Embryonic facial prominence (tissue), 1 donor: ENCODE results near the gene FHIT.

Source experiments
- DNase-seq: peaks from one replicate; pipeline ENCODE4 v3.0.0-alpha.2; 2016; ENCODE audit errors: extremely low spot score

Gene FHIT

DNA sequence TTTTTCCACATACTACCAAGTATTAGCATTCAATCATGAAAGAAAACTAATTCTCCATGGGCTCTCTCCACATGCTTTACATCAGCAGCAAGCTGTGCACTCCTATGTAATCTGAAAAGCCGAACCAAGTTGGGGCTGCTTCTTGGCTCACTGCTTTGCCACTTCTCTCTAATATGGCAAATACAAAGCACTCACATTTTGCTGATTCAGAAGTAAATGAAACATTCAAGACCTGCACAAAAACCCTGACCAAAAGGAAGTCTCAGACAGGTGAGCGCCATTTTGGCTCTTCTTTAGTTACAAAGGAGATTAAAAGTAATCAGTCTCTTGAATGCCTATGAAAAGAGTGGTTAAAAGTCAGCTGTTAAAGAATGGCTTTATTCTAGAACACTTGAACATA, 915.2 kb downstream of the FHIT start:
- no peak for DNase-seq

DNA sequence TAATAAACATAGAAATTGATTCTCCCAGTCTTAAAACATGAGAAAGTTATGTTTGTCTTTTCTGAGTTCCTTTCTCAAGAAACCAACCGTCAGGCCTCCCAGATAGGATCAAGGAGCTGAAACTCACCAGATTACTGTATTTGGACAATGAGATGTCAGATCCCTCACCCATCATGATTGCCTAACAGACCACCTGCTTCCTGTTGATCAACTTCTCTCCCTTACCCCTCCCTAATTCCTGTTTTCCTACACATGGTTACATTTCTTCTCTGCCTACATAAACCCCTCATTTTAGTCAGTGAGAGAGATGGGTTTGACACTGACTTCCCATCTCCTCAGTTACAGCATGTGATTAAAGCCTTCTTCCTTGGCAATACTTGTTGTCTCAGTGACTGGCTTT, 917.5 kb downstream of the FHIT start:
- DNase-seq: no peak

DNA sequence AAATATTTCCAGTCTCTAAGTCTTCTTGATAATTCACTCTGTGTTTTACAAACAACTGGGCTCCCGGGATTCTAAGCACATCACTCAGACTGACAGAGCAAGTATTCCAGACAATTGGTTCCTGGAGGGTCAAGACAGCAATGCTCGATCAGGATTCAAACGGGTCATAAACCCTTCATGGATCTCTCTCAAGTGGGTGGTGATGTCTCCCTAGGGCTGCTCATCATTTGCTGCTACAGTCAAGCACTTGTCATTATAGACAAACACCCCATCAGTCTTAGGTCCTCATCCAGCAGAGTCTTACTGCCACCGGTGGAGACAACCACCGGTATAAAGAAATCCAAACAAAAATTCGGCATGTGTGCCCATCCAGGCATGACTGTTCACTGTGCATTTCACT, 921.1 kb downstream of the FHIT start:
- no peak for DNase-seq

GRCh38 chr3:60325610-60326170, 925.6 kb downstream of the FHIT start:
- no peak for DNase-seq

DNA sequence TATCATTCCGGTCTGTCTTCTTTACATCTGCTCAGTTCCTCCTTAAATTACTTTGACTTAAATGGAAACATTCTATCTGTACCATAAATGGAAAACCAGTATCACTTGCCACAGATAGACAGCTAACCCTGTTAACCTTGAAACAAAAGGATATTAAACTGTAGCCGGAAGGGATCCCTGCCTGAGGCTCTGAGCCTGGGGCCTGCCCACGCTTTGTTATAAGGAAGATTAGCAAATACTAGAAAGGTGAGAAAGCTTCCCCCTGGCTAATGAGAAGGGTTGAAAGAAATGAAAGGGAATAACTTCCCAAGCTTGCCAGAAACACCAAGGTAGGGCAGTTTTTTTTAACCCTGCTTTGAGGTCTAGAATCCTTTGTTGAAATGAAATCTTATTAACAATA, 927.6 kb downstream of the FHIT start:
- no peak for DNase-seq

DNA sequence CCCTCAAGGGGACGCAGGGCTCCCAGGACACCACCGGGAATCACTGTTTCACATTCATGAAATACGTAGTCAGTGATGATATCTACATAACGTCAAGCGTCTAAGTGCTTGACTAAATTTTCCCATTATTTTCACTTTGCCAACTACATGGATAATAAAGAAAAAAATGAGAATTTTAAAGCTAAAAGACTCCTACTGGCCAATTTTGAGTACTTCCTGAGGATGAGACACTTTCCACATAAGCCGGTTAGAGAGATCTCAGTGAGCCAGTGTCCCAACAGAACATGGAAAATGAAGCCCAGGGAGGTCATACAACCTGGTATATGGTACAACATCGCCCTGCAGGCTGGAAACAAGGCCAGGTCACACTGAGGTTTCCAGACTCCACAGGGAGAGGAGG, 928.1 kb downstream of the FHIT start:
- no peak for DNase-seq

GRCh38 chr3:60322298-60322856, 928.9 kb downstream of the FHIT start:
- no peak for DNase-seq

DNA sequence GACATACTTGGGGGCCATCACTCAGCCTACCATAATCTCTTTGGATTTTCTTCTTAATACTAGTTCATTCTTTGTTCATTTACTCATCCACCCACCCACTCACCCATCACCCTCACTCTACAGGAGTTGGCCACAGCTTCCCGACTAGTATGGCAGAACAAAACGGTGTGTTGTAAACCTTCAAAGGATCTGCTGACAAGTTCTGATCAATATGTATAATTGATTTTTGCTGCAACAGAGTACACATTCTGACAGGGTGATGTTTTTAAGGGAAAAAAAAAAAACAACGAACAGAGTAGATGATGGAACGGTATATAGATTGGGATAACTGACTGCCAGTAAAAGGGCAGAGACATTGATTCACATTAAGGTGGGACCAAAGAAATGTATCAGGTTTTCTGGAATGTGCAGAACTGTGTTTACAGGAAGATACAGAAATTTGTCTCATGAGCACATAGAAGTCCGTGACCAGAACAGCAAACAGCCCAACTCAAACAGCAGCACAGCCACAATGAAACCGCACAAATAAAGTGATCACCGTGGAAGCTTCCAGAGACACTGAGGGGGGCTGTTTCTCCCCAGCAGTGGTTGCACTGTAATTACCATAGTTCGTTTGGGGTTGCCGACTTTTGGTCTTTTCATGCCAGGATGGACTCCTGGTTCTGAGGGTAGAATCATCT, 931.9 kb downstream of the FHIT start:
- no peak for DNase-seq

- DNase-seq: no peak
Measured at GRCh38 chr3:60316121-60316797, 935.0 kb downstream of the FHIT start.

GRCh38 chr3:60313951-60314461, 937.2 kb downstream of the FHIT start:
- DNase-seq: no peak

DNA sequence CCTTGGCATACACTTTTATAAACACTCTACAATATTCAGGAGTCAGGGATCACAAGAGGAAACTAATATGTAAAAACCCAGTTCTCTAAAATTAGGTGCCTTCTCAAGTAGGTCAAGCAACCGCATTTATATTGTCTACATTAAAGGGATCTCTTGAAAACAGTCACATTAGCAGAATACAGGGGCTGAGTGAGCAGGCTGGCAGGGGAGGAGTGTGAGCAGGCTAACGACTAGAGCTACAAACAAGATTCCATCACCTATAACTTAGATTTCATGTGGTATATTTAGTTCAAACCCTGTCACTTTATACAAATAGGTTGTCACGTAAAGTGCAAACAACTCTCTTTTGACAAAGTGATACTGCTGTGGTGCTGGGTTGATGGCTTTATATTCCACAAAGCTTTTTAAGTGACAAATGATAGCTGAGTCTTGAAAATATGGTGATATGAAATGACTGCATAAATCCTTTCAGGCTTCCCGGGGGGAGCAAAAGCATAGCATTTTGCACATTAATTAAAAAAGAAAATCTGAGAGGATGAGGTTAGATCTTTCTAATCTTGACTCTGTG, 937.9 kb downstream of the FHIT start:
- no peak for DNase-seq

DNA sequence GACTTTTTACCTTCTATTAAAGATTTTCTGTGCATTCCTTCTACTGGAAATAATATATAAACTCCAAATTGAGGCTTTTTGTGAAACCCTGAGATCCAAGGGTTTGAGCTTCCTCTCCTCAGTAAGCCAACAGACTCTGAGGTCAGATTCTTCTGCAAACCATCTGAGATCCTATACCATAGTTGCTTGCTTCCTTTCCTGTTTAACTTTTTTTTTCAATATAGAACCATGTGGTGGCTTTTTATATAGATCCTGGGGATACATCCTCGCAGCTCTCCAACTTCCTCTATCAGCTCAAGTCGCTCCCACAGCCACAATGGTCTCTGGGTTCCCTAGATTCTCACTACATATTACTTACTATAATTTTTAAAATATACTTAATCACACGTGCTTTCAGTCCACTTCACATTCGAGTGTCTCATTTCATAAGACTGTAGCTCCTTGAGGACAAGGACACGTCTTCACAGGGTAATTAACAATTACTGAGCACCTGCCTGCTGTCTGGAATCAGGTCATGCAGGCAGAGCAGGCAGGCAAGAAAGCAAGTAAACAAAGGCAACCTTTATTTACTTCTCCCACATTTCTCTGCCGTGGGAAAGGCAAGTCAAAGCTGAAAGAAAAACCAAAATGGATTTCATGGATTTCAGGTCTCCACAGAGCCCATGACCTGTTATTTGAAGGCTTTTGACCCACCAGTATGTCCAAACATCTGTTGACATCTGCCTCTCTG, 941.5 kb downstream of the FHIT start:
- DNase-seq: no peak

DNA sequence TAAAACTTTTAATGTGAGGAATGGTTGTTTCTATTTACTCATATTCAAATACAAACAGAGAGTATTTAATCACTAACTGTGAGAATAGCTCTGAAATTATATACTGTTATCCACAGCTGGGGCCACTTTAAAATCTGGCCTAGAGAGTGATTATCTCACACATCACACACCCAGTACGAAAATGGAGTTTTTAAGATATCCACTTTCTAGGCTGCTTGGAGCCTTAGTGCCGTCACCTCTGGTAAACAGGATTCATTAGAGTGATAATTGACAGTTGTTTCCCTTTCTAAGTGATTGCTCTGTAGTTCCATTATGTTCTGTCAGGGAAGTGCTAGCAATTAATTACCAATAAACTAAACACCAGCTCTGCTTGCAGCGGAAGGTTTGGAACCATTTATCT, 942.4 kb downstream of the FHIT start:
- no peak for DNase-seq

GRCh38 chr3:60307562-60308199, 943.6 kb downstream of the FHIT start:
- no peak for DNase-seq

DNA sequence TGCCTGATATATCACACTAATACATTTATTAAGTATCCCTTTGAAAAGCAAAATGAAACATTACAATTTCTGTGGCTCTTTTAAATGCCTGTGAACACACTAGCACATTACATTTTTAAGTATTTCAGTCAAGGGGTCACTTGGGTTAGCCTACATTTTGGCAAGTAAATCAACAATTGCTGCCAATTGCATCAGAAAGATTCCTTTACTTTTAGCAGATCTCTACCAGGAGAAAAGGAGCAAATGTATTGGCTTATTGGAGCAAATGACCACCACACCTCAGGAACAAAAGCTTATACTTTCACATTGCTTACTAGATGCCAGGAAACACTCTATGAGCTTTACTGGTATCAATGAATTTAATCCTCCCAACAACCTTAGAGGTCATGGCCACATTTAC, 947.1 kb downstream of the FHIT start:
- DNase-seq: no peak

DNA sequence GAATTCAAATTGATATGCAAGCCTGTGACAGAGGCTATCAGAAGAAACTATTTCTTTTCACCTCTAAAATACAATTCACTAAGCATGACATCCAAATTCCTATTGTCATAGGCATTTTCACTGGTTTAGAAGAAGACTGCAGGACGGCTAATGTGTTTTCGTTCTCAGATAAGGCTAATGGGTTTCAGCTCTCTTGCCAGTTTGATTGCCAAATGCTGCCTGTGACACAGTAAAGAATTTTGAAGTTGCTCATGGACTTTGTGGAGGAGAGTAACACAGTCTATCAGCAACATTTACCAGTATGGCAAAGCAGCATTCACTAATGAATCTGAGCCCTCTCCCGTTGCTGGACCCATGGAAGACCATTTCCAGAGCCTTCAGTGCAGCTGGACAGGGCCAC, 948.1 kb downstream of the FHIT start:
- no peak for DNase-seq

DNA sequence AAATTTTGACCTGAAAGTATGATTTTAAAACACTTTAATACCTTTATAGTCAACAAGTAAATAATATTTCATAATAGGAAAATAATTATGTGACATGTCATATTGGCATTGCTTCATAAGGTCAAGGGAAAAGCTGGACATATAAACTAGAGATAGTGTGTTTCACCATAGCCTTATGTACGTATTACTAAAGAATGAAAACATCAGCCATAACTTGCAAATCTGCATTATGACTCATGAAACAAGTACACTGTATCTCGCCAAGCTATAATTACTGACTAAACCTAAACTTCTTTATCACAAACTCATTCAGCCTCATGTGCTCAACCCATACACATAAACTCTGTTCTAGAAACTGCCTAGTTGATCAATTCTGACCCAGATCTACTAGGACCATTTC, 950.1 kb downstream of the FHIT start:
- DNase-seq: no peak

GRCh38 chr3:60298141-60298540, 953.1 kb downstream of the FHIT start:
- DNase-seq: no peak

DNA sequence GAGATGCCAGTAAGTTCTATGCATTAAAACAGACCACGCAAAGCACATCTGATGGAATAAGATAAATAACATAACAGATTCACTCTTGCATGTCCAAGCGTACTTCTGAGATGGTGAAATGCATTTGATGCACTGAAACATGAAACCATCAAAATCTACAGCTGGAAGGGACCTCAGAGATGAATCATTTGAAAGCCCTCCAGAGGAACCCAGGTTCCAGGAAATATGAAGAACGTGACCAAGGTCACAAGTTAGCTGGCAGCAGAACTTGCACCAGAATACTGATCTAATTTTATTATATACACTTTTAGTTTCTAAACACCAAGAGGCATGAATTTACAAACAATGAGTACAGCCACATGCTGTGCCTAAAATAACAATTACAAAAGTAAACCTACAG, 957.1 kb downstream of the FHIT start:
- no peak for DNase-seq

DNA sequence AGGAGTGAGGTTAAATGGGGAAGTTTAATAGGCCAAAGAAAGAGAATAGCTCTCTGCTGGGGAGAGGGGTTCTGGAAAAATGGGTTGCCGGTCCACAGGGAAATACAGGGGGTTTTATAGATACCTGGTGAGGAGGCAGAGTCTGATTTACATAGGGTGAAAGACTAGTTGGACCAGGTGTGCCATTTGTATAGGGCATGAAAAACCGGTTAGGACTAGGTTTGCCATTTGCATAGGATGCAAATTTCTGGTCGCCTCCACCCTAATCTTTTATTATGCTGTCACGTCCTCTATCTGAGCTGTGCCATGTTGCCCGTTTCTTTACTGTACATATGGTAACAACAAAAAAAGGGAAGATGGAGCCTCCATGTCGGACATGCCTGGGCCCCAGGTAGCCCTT, 960.1 kb downstream of the FHIT start:
- DNase-seq: no peak

- no peak for DNase-seq
Measured at GRCh38 chr3:60290122-60290492, 961.1 kb downstream of the FHIT start.
